Activated CD4-positive, alpha-beta memory T cell treated with anti-CD3 and anti-CD28 coated beads, Interleukin-2, amount 10 ng/mL, durations not matched to agents 7 days and 5 days (primary cell): ENCODE data around the gene INPP4B. TPM values are rescaled to one million over a fixed set of nuclear protein-coding genes. Genes with fewer than 3 reads are reported as not detected.
"Not testable (repeated sequence)": the region's sequence is repeated elsewhere in the genome, so short reads cannot be mapped to it uniquely, and the experiment has no call there.

Experiments
- CTCF ChIA-PET: fragments of 350-600 bp; sonication (Branson Sonifier 250); formaldehyde crosslinking; loops from one replicate; lab custom pipeline; 2021; ENCODE audit warnings: antibody characterized with exemption, inconsistent platforms; lab: Charles Lee
- POLR2A ChIA-PET: fragments of 350-600 bp; sonication (Branson Sonifier 250); formaldehyde crosslinking; loops from one replicate; lab custom pipeline; 2021; ENCODE audit warnings: antibody characterized with exemption; lab: Charles Lee
- DNase-seq: peaks from one replicate; pipeline ENCODE4 v3.0.0-alpha.2; 2020
- H3K27ac Mint-ChIP-seq: one replicate; pipeline ENCODE4 v1.8.0; 2021; ENCODE audit warnings: mild to moderate bottlenecking, mixed read lengths
- H3K27me3 Mint-ChIP-seq: one replicate; pipeline ENCODE4 v1.8.0; 2021; ENCODE audit warnings: mixed read lengths
- H3K36me3 Mint-ChIP-seq: one replicate; pipeline ENCODE4 v1.8.0; 2021; ENCODE audit warnings: low read depth, mixed read lengths
- H3K4me1 Mint-ChIP-seq: one replicate; pipeline ENCODE4 v1.8.0; 2021; ENCODE audit warnings: mixed read lengths
- H3K4me3 Mint-ChIP-seq: one replicate; pipeline ENCODE4 v1.8.0; 2021; ENCODE audit warnings: mild to moderate bottlenecking, mixed read lengths
- H3K9me3 Mint-ChIP-seq: one replicate; pipeline ENCODE4 v1.8.0; 2021; ENCODE audit warnings: mixed read lengths
- total RNA-seq, 2 experiments: library from RNA; stranded (reverse); gene quantifications; one replicate each; pipeline ENCODE4 v1.2.3, GENCODE V29; 2021

The INPP4B gene
- total RNA-seq, 2 experiments from 2014 or later, result 44.6 to 46.9 TPM

GRCh38 chr4:142687547-142688275, 158.4 kb downstream of the INPP4B start:
- no peak overlapping the region for H3K4me3 Mint-ChIP-seq
- H3K27ac Mint-ChIP-seq, result no peak overlapping the region
- H3K9me3 Mint-ChIP-seq, result peaks cover 8% of the 10 kb centered on the region
- DNase-seq, result no peak
- no peaks in the 10 kb centered on the region for H3K27me3 Mint-ChIP-seq
- no peaks in the 10 kb centered on the region for H3K4me1 Mint-ChIP-seq
- no peaks in the 10 kb centered on the region for H3K36me3 Mint-ChIP-seq
- CTCF ChIA-PET, result interaction anchor here (0.7 kb wide), 2 partner anchors 282 to 1459 kb away, joined by 3 to 4 read pairs; no protein-coding TSS in a partner anchor
- POLR2A ChIA-PET, result no interaction called here

GRCh38 chr4:142686081-142686480, 160.0 kb downstream of the INPP4B start:
- Mint-ChIP-seq H3K4me1 (no peaks in the 10 kb centered on the region), H3K36me3 (no peaks in the 10 kb centered on the region), H3K9me3 (peaks cover 8% of the 10 kb centered on the region), H3K27me3 (no peaks in the 10 kb centered on the region), H3K4me3 (no peak overlapping the region), H3K27ac (no peak overlapping the region)
- POLR2A ChIA-PET, result no interaction called here
- CTCF ChIA-PET, result no interaction called here
- DNase-seq, result no peak

DNA sequence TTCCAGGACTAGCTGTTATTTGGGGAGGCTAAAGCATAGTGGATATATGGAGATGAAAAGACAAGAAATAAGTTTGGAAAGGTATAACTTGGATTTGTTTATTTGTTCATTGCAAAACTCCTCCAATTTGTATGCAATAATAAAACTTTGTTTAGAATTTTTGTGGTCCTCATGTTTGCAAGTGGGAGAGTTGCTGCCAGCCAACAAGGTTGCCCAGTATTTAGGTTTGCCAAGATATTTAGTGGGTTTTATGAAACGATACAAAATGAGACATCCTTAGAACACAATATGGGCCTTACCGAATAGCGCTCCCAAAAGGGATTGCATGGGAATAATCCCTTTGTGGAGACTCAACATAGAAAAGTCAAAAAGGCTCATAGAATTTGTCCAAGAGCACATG, 162.1 kb downstream of the INPP4B start:
- Mint-ChIP-seq H3K4me3 (no peak overlapping the region), H3K4me1 (no peaks in the 10 kb centered on the region), H3K27me3 (no peaks in the 10 kb centered on the region), H3K9me3 (peaks cover 10% of the 10 kb centered on the region), H3K27ac (no peak overlapping the region), H3K36me3 (no peaks in the 10 kb centered on the region)
- DNase-seq, result no peak
- ChIA-PET CTCF (no interaction called here), POLR2A (no interaction called here)

GRCh38 chr4:142683503-142683902, 162.6 kb downstream of the INPP4B start:
- no peak overlapping the region for H3K4me3 Mint-ChIP-seq
- CTCF ChIA-PET, result no interaction called here
- no peaks in the 10 kb centered on the region for H3K27me3 Mint-ChIP-seq
- POLR2A ChIA-PET, result no interaction called here
- no peaks in the 10 kb centered on the region for H3K36me3 Mint-ChIP-seq
- peaks cover 10% of the 10 kb centered on the region for H3K9me3 Mint-ChIP-seq
- H3K4me1 Mint-ChIP-seq, result no peaks in the 10 kb centered on the region
- no peak overlapping the region for H3K27ac Mint-ChIP-seq
- DNase-seq, result no peak

GRCh38 chr4:142671516-142671915, 174.6 kb downstream of the INPP4B start:
- POLR2A ChIA-PET, result no interaction called here
- H3K9me3 Mint-ChIP-seq, result peaks cover 44% of the 10 kb centered on the region

DNA sequence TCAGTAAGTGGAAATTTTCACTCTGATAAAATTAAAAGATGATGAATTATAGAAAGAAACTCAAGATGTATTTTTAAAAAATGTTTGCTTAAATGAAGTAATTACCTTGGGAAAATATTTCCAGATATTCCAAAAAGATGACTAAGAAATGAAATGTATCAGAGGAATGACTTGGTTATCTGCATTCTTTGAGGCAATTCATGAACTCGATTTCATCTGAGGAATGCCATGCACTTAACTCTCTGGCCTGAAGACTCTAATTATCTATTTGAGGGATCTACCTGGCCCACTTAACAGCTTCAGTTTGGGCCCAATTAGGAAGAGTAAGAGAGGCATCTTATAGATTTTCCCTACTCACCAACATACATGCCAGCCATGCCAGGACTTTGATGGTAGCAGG, 182.3 kb downstream of the INPP4B start:
- H3K9me3 Mint-ChIP-seq, result peaks cover 32% of the 10 kb centered on the region
- H3K27me3 Mint-ChIP-seq, result no peaks in the 10 kb centered on the region
- CTCF ChIA-PET, result no interaction called here
- peaks cover 22% of the 10 kb centered on the region for H3K36me3 Mint-ChIP-seq
- no peak overlapping the region for H3K27ac Mint-ChIP-seq
- POLR2A ChIA-PET, result no interaction called here
- DNase-seq, result no peak
- H3K4me1 Mint-ChIP-seq, result no peaks in the 10 kb centered on the region
- H3K4me3 Mint-ChIP-seq, result no peak overlapping the region

More at GRCh38 chr4:142671516-142671915, 174.6 kb downstream of the INPP4B start:
- H3K4me3 Mint-ChIP-seq, result no peak overlapping the region
- no peaks in the 10 kb centered on the region for H3K27me3 Mint-ChIP-seq
- H3K4me1 Mint-ChIP-seq, result no peaks in the 10 kb centered on the region
- CTCF ChIA-PET, result no interaction called here
- peaks cover 25% of the 10 kb centered on the region for H3K36me3 Mint-ChIP-seq
- H3K27ac Mint-ChIP-seq, result no peak overlapping the region
- DNase-seq, result no peak

DNA sequence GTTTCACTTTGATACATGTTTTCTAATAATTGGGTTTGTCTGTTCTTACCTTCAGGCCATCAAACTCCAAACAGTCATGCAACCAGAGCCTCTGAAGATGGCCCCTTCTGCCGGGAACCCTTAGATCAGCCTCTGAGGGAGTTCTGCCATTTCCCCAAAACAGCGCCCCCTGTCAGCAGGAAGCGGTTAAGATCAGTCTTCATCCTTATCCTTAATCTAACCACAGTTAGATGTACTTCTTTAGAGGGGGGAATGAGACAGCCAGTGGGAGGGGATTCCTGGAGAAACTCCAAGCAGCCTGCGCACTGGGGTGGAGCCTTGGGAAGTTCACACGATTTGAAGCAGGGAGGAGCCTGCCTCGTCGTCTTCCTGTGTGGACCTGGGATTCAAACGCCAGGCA, 185.4 kb downstream of the INPP4B start:
- Mint-ChIP-seq H3K4me1 (no peaks in the 10 kb centered on the region), H3K27ac (no peak overlapping the region), H3K36me3 (peaks cover 23% of the 10 kb centered on the region), H3K9me3 (peaks cover 31% of the 10 kb centered on the region), H3K27me3 (no peaks in the 10 kb centered on the region), H3K4me3 (no peak overlapping the region)
- POLR2A ChIA-PET, result no interaction called here
- CTCF ChIA-PET, result interaction anchor here (1.2 kb wide), 1 partner anchor 16 kb away, joined by 3 read pairs; no protein-coding TSS in a partner anchor
- no peak for DNase-seq

GRCh38 chr4:142656178-142656577, 189.9 kb downstream of the INPP4B start:
- Mint-ChIP-seq H3K4me1 (no peaks in the 10 kb centered on the region), H3K4me3 (no peak overlapping the region), H3K9me3 (peaks cover 53% of the 10 kb centered on the region), H3K27me3 (no peaks in the 10 kb centered on the region), H3K27ac (no peak overlapping the region), H3K36me3 (peaks cover 29% of the 10 kb centered on the region)
- POLR2A ChIA-PET, result interaction anchor here (1.2 kb wide), 1 partner anchor 40 kb away, joined by 3 read pairs; no protein-coding TSS in a partner anchor
- no peak for DNase-seq
- CTCF ChIA-PET, result no interaction called here

GRCh38 chr4:142648378-142648777, 197.7 kb downstream of the INPP4B start:
- POLR2A ChIA-PET, result no interaction called here
- H3K9me3 Mint-ChIP-seq, result peaks cover 39% of the 10 kb centered on the region

DNA sequence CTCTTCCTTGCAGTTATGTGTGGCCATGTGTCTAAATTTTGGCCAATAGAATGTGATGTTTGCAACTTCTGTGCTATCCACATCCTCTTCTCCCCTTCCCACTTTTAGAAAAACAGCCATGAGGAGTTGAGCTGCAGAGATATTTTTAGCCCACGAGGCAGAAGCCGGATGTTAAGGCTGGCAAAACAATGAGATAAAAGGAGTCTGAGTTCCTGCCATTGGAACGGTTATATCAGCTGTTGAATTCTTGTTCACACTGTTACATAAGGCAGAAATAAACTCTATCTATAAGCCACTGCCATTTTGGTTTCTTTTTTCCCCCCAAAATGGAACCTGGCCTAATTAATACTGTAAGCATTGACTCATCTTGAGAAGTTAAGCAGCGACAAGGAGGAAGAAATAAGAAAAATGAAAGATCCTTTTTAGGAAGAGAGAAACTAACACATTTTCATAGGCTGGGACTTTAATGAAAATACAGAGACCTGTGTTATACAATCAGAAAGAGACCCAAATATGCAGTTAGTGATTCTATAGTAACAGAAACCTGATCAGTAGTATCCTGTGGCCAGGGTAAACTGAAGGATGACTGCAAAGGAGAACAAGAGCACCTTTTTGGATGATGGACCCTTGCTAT, 200.5 kb downstream of the INPP4B start:
- no peak overlapping the region for H3K4me3 Mint-ChIP-seq
- DNase-seq, result no peak
- POLR2A ChIA-PET, result no interaction called here
- H3K36me3 Mint-ChIP-seq, result peaks cover 26% of the 10 kb centered on the region
- peaks cover 9% of the 10 kb centered on the region for H3K4me1 Mint-ChIP-seq
- no peaks in the 10 kb centered on the region for H3K27me3 Mint-ChIP-seq
- peaks cover 28% of the 10 kb centered on the region for H3K9me3 Mint-ChIP-seq
- CTCF ChIA-PET, result interaction anchor here (1.1 kb wide), 1 partner anchor 32 kb away, joined by 3 read pairs; no protein-coding TSS in a partner anchor
- H3K27ac Mint-ChIP-seq, result peak overlapping the region; percentile 29

More at GRCh38 chr4:142648378-142648777, 197.7 kb downstream of the INPP4B start:
- DNase-seq, result no peak
- CTCF ChIA-PET, result no interaction called here
- Mint-ChIP-seq H3K27me3 (no peaks in the 10 kb centered on the region), H3K36me3 (peaks cover 30% of the 10 kb centered on the region), H3K4me3 (no peak overlapping the region), H3K4me1 (peaks cover 9% of the 10 kb centered on the region), H3K27ac (no peak overlapping the region)

- H3K27me3 Mint-ChIP-seq, H3K27ac Mint-ChIP-seq, H3K4me1 Mint-ChIP-seq, POLR2A ChIA-PET, H3K4me3 Mint-ChIP-seq, DNase-seq: not testable (repeated sequence)
- Mint-ChIP-seq H3K36me3 (peaks cover 20% of the 10 kb centered on the region), H3K9me3 (peaks cover 19% of the 10 kb centered on the region)
- CTCF ChIA-PET, result interaction anchor here (0.7 to 1.1 kb wide), 4 partner anchors 31 to 211 kb away, joined by 3 to 4 read pairs (median 3); no protein-coding TSS in a partner anchor
Observed at GRCh38 chr4:142644628-142645027, 201.5 kb downstream of the INPP4B start.

- ChIA-PET CTCF (no interaction called here), POLR2A (no interaction called here)
- Mint-ChIP-seq H3K36me3 (peaks cover 3% of the 10 kb centered on the region), H3K4me1 (no peaks in the 10 kb centered on the region), H3K27ac (no peak overlapping the region), H3K27me3 (no peaks in the 10 kb centered on the region), H3K9me3 (peaks cover 9% of the 10 kb centered on the region), H3K4me3 (no peak overlapping the region)
- no peak for DNase-seq
Observed at GRCh38 chr4:142637614-142638013, 208.5 kb downstream of the INPP4B start.

DNA sequence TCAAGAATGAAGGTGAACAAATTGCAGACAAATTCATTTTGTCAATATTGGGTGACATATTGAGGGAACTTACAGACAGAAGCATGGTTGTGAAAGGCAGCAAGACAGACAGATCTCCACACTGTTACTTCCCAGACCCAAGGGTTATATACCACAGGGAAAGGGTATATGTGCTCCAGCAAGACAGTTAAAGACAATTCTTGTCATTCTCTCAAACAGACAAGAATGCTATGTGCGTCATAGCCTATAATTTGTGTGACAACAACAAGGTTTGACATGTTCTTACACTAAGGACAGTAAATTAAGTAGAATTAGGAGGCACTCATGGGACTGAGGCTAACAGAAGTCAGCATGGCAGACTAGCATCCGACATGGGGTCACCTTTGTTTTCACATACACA, 214.3 kb downstream of the INPP4B start:
- H3K27me3 Mint-ChIP-seq, result no peaks in the 10 kb centered on the region
- ChIA-PET POLR2A (no interaction called here), CTCF (no interaction called here)
- no peaks in the 10 kb centered on the region for H3K4me1 Mint-ChIP-seq
- no peak overlapping the region for H3K4me3 Mint-ChIP-seq
- no peak for DNase-seq
- H3K9me3 Mint-ChIP-seq, result peaks cover 7% of the 10 kb centered on the region
- H3K27ac Mint-ChIP-seq, result no peak overlapping the region
- peaks cover 5% of the 10 kb centered on the region for H3K36me3 Mint-ChIP-seq
